ENCODE data around the gene ZNF507. TPM values are rescaled to one million over a fixed set of nuclear protein-coding genes. Genes with fewer than 3 reads are reported as not detected.

The ZNF507 gene
- total RNA-seq, 1 donor: 13.0 TPM

DNA sequence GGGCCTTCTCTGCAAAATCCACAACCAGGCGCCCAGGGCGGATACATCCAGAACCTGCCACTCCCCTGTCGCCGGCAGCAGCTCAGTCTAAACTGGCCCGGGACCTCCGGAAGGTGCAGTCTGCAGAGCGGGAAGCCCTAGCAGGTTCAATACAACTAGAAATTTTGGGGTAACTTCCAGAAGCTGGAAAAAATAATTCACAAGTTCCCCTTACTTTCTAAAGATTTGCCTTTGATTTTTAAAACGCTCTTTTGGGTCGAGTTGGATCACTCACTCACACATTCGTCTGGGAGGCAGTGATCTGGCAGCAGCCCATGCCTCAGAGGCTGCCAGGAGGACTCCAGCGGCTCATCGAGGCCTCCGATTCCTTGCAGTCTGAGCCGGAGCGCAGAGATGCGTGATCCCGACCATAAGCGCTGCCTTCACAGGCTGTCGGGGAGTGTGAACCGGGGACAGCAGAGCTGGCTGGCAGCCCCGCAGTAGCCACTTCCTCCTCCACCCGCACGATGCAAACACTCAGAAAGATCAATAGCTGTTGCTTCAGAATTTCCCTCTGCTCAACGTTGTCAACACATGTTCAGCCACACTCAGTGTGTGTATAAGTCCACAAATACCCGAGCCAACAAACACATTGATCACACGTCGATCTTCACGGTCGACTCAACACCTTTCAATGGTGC is 35.6 kb upstream of the ZNF507 start:
- no peak overlapping the region for H3K4me3 ChIP-seq (ENCODE audit: low read depth, low read length)
- DNase-seq (ENCODE audit: low read depth): no peak
- TF ChIP-seq, protein P1, sequence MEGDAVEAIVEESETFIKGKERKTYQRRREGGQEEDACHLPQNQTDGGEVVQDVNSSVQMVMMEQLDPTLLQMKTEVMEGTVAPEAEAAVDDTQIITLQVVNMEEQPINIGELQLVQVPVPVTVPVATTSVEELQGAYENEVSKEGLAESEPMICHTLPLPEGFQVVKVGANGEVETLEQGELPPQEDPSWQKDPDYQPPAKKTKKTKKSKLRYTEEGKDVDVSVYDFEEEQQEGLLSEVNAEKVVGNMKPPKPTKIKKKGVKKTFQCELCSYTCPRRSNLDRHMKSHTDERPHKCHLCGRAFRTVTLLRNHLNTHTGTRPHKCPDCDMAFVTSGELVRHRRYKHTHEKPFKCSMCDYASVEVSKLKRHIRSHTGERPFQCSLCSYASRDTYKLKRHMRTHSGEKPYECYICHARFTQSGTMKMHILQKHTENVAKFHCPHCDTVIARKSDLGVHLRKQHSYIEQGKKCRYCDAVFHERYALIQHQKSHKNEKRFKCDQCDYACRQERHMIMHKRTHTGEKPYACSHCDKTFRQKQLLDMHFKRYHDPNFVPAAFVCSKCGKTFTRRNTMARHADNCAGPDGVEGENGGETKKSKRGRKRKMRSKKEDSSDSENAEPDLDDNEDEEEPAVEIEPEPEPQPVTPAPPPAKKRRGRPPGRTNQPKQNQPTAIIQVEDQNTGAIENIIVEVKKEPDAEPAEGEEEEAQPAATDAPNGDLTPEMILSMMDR (IDR thresholded peaks at IDR 0.05; ENCODE audit: insufficient read depth, low read depth, low read length): no peak

DNA sequence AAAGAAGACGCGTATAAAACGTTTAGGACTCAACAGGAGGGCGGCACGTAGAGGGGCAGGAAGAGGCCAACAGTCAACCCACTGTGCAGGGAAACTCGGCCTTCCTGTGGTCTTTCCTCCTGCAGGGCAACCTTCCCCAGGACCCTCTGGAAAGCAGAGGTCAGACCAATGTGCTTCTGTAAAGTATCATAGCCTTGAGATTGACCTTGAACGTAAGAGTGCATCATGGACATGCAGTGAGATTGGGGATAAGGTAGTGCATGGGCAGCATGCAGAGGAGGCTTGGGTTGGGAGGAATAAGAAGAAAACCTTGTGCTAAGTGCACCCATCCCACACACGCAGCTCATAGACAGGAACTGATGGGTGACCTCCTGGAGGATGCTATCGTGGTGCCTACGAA is 34.0 kb upstream of the ZNF507 start:
- DNase-seq (ENCODE audit: low read depth): no peak
- H3K4me3 ChIP-seq (ENCODE audit: low read depth, low read length): no peak overlapping the region
- TF ChIP-seq, protein P1 (IDR thresholded peaks at IDR 0.05; ENCODE audit: insufficient read depth, low read depth, low read length): no peak

DNA sequence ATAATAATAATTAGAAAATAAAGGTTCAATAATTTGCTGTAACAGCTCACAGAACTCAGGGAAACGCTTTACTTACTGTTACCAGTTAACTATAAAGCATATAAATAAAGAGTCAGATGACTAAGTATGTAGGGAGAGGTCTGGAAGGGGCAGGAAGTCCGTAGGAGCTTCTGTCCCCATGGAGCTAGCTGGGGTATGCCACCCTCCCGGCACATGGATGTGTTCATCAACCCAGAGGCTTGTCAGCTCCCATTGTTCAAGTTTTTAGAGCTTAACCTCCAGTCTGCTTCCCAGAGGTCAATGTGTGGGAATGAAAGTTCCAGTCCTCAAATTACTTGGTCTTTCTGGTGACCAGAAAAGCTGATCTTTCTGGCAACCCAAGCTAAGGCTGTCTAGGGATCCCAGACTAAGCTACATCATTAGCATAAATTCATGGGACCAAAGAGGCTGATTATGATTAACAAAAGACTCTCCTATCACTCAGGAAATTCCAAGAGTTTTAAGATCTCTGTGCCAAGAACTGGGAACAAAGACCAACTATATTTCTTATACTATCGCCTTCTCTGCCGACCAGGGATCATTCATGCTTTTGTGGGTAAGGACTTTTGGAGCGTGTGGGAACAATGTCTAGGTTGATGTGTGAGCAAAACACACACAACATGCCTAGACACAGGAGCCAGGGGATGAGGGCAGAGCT is 31.7 kb upstream of the ZNF507 start:
- no peak overlapping the region for H3K4me3 ChIP-seq (ENCODE audit: low read depth, low read length)
- TF ChIP-seq, protein P1 (IDR thresholded peaks at IDR 0.05; ENCODE audit: insufficient read depth, low read depth, low read length): no peak
- DNase-seq (ENCODE audit: low read depth): no peak

DNA sequence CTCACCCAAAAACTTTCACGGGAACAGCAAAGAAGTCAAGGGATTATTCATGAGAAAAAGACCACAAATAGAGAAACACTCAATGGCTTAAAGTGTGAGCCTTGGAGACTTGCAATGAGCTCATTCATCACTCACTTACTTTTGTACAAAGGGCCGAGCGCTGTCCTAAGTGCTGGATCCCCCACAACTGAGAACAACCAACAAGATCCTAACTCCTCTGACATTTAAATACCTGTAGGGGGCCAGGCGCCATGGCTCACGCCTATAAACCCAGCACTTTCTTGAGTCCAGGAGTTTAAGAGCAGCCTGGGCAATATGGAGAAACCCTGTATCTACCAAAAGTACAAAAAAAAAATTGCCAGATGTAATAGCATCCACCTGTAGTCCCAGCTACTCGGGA is 29.4 kb upstream of the ZNF507 start:
- no peak overlapping the region for H3K4me3 ChIP-seq (ENCODE audit: low read depth, low read length)
- DNase-seq (ENCODE audit: low read depth): no peak
- TF ChIP-seq, protein P1 (IDR thresholded peaks at IDR 0.05; ENCODE audit: insufficient read depth, low read depth, low read length): no peak

DNA sequence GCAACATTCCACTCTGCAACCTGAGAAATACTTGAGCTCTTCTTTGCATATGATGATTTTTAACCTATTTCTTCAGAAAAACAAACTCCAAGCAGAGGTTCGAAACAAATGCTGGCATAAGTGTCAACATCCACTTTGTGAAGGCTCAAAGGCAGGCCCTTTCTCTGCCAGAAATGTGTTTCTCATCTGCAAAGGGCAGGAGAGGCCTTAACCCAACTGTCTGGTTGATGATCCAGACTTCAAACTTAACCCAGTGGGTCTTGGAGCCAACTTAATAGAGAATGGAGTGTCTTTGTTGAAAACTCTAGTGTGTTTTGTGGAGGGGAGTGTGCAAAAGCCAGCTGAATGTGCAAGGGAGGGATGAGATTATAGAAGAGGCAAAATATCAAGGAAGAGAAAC is 28.3 kb upstream of the ZNF507 start:
- TF ChIP-seq, protein P1 (IDR thresholded peaks at IDR 0.05; ENCODE audit: insufficient read depth, low read depth, low read length): no peak
- H3K4me3 ChIP-seq (ENCODE audit: low read depth, low read length): no peak overlapping the region
- DNase-seq (ENCODE audit: low read depth): no peak

DNA sequence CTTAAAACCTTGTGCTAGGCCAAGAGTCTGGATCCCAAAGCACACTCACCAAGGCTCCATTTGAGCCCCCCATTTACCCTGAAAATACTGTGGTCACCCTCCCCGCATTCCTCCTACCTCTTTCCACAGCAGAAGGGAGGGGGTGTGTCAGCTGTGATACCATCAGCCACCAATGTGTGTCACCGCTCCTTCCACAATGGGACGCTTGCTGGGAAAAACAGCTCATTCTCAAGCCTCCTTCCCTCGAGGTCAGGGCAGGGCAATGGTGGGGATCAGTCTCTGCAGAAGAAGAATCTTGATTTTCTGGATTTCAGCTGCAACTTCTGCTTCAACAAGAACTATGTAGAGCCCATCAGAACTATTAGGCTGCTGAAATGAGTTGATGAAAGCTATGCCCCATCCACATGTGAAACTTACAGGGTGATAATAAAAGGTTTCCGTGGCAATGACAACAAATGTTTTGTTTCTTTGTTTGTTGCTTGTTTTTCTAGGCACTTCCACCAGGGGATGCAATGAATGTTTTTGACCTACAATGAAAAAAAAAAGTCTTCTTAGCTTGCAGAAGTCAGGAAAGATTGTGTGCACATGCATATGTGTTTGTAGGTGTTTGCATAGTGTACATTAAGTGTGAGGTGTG is 26.4 kb upstream of the ZNF507 start:
- H3K4me3 ChIP-seq (ENCODE audit: low read depth, low read length): no peak overlapping the region
- TF ChIP-seq, protein P1 (IDR thresholded peaks at IDR 0.05; ENCODE audit: insufficient read depth, low read depth, low read length): no peak
- no peak for DNase-seq (ENCODE audit: low read depth)
